Activated CD8-positive, alpha-beta memory T cell treated with anti-CD3 and anti-CD28 coated beads, Interleukin-2, amount 50 U/mL, for 1 hour (primary cell): ENCODE measurements around the gene GPSM1.
"Not testable (repeated sequence)": the region's sequence is repeated elsewhere in the genome, so short reads cannot be mapped to it uniquely, and the experiment has no call there.

Experiments
- DNase-seq: peaks from one replicate; pipeline ENCODE4 v3.0.0-alpha.2; 2020; ENCODE audit errors: extremely low read depth

GPSM1 gene

DNA sequence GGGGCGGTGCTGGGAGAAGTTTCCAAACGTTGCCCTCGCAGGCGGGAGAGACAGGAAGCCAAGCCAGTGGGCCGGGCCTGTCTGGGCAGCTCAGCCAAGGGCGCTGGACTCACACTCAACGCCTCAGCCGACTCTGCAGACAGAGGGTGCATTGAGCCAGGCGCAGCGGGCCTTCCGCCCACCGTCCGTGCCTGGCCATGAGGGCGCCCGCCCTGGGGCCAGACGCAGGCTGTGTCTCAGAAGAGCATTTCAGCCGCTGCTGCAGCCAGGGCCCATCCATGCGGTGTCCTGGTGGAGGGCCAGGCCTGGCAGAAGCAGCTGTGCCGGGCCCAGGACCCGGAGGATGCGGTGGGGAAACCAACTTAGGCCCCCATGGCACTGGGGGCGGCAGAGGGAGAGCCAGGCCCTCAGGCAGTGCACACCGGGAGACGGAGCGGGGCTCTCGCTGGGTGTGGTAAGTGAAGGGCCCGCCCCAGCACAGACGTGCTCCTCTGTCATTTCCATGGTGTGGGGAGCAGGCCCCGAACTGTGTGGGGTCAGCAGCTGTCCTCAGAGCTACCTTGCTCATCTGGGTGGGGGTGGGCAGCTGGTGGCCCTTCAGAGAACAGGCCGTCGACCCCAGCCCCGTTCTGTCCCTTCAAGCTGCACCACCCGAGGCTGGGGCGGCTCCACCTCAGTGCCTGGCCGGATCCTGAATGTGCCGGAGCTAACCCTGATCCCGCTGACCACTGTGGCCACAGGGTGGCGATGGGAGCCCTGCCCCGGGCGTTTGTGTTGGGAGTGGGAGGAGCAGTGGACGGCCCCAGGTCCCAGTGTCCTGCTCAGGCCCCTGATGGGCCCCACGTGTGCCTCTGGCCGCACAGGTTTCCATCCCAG lies 18.2 kb downstream of the GPSM1 start:
- DNase-seq: no peak

DNA sequence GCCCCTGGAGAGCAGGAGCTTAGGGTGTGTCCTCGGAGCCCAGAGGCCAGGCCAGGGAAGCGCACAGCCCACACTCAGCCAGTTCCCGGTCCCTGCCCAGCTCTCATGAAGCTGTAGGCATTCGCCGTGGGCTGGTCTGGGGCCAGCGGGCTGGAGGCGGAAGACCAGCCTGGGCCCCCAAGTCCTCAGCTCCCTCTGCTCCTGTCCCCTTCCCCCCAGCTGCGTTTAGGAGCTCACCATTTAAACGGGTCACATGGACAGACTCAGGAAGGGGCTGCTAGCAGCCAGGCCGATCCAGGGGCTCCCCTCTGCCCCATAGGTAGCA lies 18.8 kb downstream of the GPSM1 start:
- no peak for DNase-seq

- no peak for DNase-seq
Observed at GRCh38 chr9:136346927-136347465, 19.7 kb downstream of the GPSM1 start.

DNA sequence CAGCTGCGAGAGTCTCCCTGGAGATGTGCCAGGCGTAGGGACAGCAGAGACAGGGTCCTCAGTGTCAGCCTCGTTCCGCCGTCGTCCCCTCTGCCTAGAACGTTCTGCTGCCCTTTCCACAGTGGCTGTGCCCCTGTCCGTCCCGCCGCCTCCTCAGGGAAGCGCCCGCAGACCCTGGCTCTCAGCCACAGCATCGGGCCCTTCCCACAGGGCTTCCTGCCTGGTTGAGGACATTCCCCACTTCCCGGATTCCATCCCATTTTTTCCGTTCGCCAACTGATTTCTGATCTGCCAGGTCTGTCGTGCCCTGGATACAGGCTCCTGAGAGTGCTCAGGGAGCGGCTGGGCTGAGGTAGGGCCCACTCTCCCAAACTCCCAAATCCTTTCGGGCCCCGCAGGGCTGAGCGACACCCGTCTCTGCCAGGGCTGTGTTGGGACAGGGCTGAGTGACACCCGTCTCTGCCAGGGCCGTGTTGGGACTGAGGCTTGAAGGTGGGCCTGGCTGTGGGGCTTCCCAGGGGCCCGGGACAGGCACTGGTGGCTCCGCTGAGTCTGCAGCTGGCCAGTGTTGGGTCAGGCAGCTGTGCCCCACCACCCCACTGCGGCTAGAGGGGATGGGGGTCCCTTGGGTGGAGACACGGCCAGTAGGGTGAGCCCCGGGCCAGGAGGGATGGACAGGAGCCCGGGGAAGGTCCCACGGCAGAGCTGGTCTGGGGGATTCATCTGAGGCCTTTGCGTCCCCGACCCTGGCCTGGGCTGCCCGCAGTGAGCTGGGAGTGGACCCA lies 20.3 kb downstream of the GPSM1 start:
- DNase-seq: no peak

GRCh38 chr9:136348691-136349090 lies 21.4 kb downstream of the GPSM1 start:
- no peak for DNase-seq

DNA sequence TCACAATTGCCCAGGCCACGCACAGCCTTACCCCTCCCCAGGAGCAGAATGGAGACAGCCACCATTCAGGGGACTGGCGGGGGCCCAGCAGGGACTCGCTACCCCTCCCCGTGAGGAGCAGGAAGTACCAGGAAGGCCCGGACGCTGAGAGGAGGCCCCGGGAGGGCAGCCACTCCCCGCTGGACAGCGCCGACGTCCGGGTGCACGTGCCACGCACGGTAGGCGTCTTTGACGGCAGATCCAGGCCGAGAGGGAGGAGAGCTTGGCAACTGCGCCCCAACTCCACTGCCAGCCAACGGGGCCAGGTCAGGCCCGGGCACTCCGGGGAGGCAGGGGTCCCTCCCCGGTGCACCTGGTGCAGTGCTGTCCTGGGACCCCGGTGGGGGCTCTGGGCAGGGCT lies 22.2 kb downstream of the GPSM1 start:
- no peak for DNase-seq

GRCh38 chr9:136351252-136351800 lies 24.0 kb downstream of the GPSM1 start:
- no peak for DNase-seq

- not testable (repeated sequence) for DNase-seq
Observed at GRCh38 chr9:136351868-136352267, 24.5 kb downstream of the GPSM1 start.

GRCh38 chr9:136352682-136353081 lies 25.3 kb downstream of the GPSM1 start:
- no peak for DNase-seq

- DNase-seq: no peak
Observed at GRCh38 chr9:136353088-136353487, 25.7 kb downstream of the GPSM1 start.

GRCh38 chr9:136353757-136354488 lies 26.6 kb downstream of the GPSM1 start:
- no peak for DNase-seq

GRCh38 chr9:136354592-136355085 lies 27.3 kb downstream of the GPSM1 start:
- no peak for DNase-seq

DNA sequence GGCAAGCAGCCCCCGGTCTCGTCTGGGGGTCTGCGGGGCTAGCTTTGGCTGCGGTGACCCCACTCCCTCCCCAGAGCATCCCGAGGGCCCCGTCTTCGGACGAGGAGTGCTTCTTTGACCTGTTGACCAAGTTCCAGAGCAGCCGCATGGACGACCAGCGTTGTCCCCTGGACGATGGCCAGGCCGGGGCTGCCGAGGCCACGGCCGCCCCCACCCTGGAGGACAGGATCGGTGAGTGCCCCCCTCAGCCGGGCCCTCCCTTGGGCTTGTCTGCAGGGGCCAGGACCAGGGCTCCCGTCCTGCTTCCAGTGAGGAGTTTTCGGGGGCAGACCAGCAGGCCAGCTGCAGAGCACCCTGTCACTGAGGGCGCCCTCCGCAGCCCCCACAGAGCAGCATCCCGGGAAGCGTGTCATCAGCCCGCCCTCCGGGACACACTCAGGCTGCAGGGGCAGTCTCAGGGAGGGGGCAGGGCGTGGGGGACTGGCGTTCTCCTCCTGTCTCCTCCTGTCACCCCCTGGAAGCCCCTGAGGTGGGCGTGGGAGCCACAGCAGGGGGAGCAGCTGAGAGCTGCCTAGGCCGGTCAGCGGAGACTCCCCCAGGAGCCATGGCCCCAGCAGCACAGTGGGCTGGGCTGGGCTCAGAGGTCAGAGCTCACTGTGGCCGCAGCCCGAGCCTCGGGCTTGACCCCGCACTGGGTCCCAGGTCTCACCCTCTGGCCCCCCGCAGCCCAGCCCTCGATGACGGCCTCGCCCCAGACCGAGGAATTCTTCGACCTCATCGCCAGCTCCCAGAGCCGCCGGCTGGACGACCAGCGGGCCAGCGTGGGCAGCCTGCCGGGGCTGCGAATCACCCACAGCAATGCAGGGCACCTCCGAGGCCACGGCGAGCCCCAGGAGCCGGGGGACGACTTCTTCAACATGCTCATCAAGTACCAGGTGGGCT lies 28.5 kb downstream of the GPSM1 start:
- DNase-seq: no peak

- no peak for DNase-seq
Observed at GRCh38 chr9:136357202-136357725, 29.9 kb downstream of the GPSM1 start.

DNA sequence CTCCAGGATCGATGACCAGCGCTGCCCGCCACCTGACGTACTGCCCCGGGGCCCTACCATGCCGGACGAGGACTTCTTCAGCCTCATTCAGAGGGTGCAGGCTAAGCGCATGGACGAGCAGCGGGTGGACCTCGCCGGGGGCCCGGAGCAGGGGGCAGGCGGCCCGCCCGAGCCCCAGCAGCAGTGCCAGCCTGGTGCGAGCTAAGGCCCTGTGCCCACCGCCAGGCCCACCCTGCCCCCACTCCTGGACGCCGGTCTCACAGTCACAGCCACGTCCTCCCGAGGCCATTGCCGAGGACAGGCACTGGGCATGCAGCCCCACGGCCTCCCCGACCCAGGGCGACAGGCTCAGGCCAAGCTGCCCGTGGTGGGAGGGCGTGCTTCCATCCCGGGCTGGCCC lies 30.7 kb downstream of the GPSM1 start:
- no peak for DNase-seq

GRCh38 chr9:136358888-136359287 lies 31.5 kb downstream of the GPSM1 start:
- no peak for DNase-seq

GRCh38 chr9:136359774-136360718 lies 32.7 kb downstream of the GPSM1 start:
- DNase-seq: no peak

DNA sequence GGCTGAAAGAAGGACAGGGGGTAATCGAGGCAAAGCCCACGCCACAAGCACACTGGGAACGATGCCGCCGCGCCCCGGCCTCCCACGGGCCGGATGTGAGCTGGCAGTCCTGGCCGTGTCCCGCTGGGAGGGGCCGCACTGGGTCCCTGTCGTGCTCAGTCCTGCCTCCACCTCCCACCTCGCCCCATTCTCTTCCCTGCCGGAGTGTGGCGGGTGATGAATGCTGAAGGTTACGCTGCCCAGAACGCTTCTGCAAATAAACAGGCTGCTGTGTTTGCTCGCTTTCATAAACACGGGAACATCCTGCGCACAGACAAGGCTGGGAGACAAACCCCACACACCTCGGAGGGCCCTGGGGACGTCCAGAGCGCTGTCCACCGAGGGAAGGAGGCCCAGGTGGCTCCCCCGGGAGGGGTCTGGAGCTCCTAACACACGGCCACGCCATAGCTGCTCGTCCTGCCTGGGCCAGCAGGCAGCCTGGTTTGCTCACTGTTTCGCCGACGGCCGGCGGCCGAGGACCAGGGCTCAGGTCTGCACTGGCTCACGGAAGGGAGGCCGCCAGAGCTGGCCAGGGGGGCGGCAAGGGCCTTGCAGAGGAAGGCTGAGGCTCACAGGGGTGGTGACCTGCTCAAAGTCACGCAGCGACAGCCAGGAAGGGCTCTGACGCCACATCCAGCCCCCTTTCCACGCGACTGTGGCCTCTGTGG lies 33.9 kb downstream of the GPSM1 start:
- no peak for DNase-seq
